Lower leg skin (tissue), 4 donors: ENCODE measurements around the gene APBA2. TPM values are rescaled to one million over a fixed set of nuclear protein-coding genes. Genes with fewer than 3 reads are reported as not detected.

Source experiments
- DNase-seq, 2 donors: peaks; one replicate each; pipeline ENCODE4 v3.0.0-alpha.2; 2019; ENCODE audit warnings: low spot score in 2 of 2
- H3K4me3 ChIP-seq: fragments of 200-600 bp; sonication (generic); 2 replicates; pipeline ENCODE4 v1.5.1; 2017; ENCODE audit warnings: mild to moderate bottlenecking, low read depth; ENCODE audit not compliant: poor library complexity, severe bottlenecking
- CTCF ChIP-seq, 3 donors: fragments of 450-650 bp; IDR thresholded peaks; one replicate each; pipeline ENCODE4 v1.5.1; 2016; ENCODE audit warnings: antibody characterized with exemption in 3 of 3, mild to moderate bottlenecking in 3 of 3, moderate library complexity in 2 of 3
- POLR2A ChIP-seq, 2 donors: fragments of 450-650 bp; IDR thresholded peaks; one replicate each; pipeline ENCODE4 v1.6.1; 2016 to 2017; ENCODE audit warnings: antibody characterized with exemption in 2 of 2, mild to moderate bottlenecking in 1 of 2, moderate library complexity in 1 of 2
- WGBS, 2 donors: methylation state at CpG; one replicate each; pipeline ENCODE4 v1.1.5; 2018; 5-methylcytosine and 5-hydroxymethylcytosine counted together
- intact Hi-C: fragments of 100-400 bp; cut with DNase I; formaldehyde crosslinking; loops from one replicate; pipeline ENCODE4 v1.15.0; 2023; ENCODE audit warnings: low total_unique reads
- total RNA-seq, 4 donors: library from RNA; depleted of rRNA; stranded (reverse); fragments of >200 nt; gene quantifications; one replicate each; pipeline ENCODE4 v1.1.0, GENCODE V29; 2016

APBA2 gene
- total RNA-seq, 4 donors from 2014 or later, result 0.80 to 1.9 (median 1.6) TPM

DNA sequence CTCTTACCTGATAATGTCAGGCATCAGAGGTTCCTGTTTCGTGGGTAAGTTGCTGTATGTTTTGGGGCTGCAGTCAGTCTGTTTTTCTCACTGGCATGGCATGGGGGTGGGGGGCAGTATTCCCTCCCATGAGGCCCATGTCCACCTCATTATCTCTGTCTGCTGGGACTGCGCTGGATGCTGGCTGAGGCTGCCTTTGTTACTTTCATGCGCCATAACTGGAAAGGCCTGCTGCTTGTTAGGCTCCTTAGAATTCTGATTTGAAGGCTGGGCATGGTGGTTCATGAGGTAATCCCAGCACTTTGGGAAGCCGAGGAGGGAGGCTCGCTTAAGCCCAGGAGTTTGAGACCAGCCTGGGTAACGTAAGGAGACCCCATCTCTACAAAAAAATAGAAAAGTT is 9.8 kb downstream of the APBA2 start:
- intact Hi-C loops, result no loop called here
- WGBS, 2 donors, result 90 to 97% methylated on average over 6 of the region's 6 CpGs
- no peak for DNase-seq
- H3K4me3 ChIP-seq, result no peak overlapping the region
- TF ChIP-seq POLR2A (IDR thresholded peaks at IDR 0.05) (no peak), CTCF (IDR thresholded peaks at IDR 0.05) (no peak)

- WGBS, 2 donors, result 67 to 70% methylated on average over 4 of the region's 4 CpGs
- no peak for TF ChIP-seq CTCF (IDR thresholded peaks at IDR 0.05)
- no peak overlapping the region for H3K4me3 ChIP-seq
- no peak for DNase-seq
- intact Hi-C loops, result no loop called here
Observed at GRCh38 chr15:28896951-28897350, 11.2 kb downstream of the APBA2 start.

GRCh38 chr15:28897861-28898585 is 12.2 kb downstream of the APBA2 start:
- DNase-seq, result no peak
- no peak overlapping the region for H3K4me3 ChIP-seq
- no peak for TF ChIP-seq POLR2A (IDR thresholded peaks at IDR 0.05)
- TF ChIP-seq CTCF (IDR thresholded peaks at IDR 0.05), result no peak
- intact Hi-C loops, result no loop called here
- 88 to 91% methylated on average over 13 of the region's 13 CpGs for WGBS, 2 donors

DNA sequence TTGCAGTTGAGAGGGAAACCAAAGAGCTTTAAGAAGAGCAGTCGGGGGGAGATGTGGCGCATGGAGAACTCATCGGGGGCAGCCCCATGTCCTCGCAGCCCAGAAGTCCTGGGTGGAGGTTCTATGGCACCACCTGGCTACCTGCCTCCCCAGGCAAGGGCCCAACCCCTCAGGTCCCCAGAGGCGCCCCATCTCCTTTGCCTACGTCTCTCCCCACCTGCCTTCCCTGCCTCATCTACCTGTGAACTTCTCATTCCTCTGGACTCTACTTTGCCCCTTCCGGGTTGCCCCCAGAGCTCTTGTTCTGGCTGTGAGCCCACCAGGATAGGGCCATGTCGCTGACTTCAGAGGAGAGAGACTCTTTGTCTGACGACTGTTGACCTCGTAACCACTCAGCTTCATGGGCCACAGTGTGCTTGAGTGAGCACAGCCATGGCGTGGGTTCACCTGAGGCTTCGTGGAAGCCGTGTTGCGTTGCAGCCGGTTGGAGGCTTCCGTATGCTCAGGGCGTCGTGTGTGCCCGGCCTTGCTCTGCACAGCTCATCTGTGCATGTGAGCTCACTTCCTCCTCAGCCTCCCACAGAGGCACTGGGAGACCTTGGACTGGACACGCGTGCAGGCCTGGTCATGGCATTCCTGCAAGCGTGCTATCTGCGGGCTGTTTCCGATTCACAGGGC is 13.4 kb downstream of the APBA2 start:
- TF ChIP-seq CTCF (IDR thresholded peaks at IDR 0.05) (no peak), POLR2A (IDR thresholded peaks at IDR 0.05) (no peak)
- intact Hi-C loops, result no loop called here
- WGBS, 2 donors, result 92 to 96% methylated on average over 24 of the region's 24 CpGs
- DNase-seq, result no peak
- H3K4me3 ChIP-seq, result no peak overlapping the region

DNA sequence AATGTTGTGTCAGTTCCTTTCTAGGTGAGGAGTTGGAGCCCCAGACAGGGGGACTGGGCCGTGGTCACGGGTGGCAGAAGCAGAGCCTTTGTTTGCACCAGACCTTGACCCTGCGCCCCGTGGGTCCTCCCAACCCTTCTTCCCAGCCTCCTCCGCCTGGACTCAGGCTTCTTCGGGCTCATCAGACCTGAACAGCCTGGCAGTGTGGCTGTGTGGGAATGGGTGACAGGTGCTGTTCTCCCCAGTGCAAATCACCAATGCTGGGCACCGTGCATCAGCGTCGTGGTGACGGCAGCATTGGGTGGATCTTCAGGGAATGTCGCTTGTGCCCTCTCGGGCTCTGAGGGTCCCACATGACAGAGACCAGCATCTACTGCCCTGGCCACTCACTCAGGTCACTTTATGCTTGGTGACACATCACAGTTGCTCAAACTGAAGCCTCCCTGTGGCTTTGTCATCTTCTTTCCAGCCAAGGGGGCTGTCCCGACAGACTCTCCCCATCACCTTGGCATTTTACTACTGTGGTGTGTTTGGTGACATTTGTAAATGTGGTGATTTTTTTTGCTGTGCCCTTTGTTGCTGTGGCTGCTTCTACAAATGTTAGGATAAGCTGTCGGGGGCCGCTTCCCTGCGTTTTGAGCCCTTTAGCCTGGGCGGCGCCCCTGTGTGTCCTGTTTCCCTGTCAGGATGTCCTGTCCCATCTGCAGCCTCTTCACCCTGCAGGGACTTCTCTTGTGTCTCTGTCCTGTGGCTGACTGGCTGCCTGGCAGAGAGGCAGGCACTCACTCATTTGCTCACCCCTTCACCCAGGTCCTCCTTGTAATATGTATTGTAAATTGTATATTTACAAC is 14.5 kb downstream of the APBA2 start:
- intact Hi-C loops, result no loop called here
- H3K4me3 ChIP-seq, result no peak overlapping the region
- 88 to 89% methylated on average over 18 of the region's 18 CpGs for WGBS, 2 donors
- no peak for DNase-seq
- TF ChIP-seq CTCF (IDR thresholded peaks at IDR 0.05) (no peak), POLR2A (IDR thresholded peaks at IDR 0.05) (no peak)
